HepG2 (cell line): ENCODE results near the gene CAMSAP2. TPM values are rescaled to one million over a fixed set of nuclear protein-coding genes. Genes with fewer than 3 reads are reported as not detected.

Experiments
- ATAC-seq: fragments of 200-7000 bp; cut with Tn5 transposase; 3 replicates; pipeline ENCODE4 v1.9.1; 2020; ENCODE audit warnings: mild to moderate bottlenecking, moderate library complexity
- BruUV-seq: library from RNA; stranded (reverse); fragments of 400-500 nt; replicated peaks from 2 replicates; lab custom pipeline; 2021; lab: Mats Ljungman, UMichigan
- CTCF ChIA-PET: fragments of 300-600 bp; formaldehyde crosslinking; extraction: SDS; loops from one replicate; lab custom pipeline; 2021; ENCODE audit warnings: low total read pairs, inconsistent platforms, low intra/inter-chr PET ratio; lab: Yijun Ruan, JAX
- POLR2A ChIA-PET: fragments of 350-600 bp; sonication (Branson Sonifier 250); formaldehyde crosslinking; loops from one replicate; lab custom pipeline; 2020; ENCODE audit warnings: antibody characterized with exemption, inconsistent platforms; lab: Yijun Ruan, JAX
- DNase-seq: peaks from one replicate; pipeline ENCODE4 v3.0.0-alpha.2; 2015; ENCODE audit warnings: low spot score
- FAIRE-seq: peaks from 3 replicates; lab custom pipeline; 2011; peaks lifted over from hg19 to GRCh38; lab: Jason Lieb, UNC
- H2AFZ ChIP-seq: one replicate; pipeline ENCODE4 v1.6.1; 2011; ENCODE audit warnings: low read length, inconsistent platforms
- H3K27ac ChIP-seq: fragments of 300-600 bp; 3 replicates; pipeline ENCODE4 v1.8.0; 2011; ENCODE audit warnings: mixed run types, mild to moderate bottlenecking, mixed read lengths, low read length, inconsistent platforms; ENCODE audit not compliant: insufficient read depth; ENCODE audit errors: extremely low read length
- H3K27me3 ChIP-seq, 2 experiments: fragments of 200-600 bp in 1 of 2; 2 replicates in 1 of 2; 3 replicates in 1 of 2; pipeline versions ENCODE4 v1.6.0 to v1.8.0; 2011; ENCODE audit warnings: low read length in 2 of 2, mild to moderate bottlenecking in 2 of 2, moderate library complexity in 2 of 2, inconsistent platforms in 1 of 2; ENCODE audit not compliant: insufficient read depth in 2 of 2, control insufficient read depth in 1 of 2
- H3K36me3 ChIP-seq, 2 experiments: fragments of 200-600 bp in 1 of 2; replicated peaks in 1 of 2; 2 replicates in 1 of 2; 3 replicates in 1 of 2; pipeline versions ENCODE4 v1.5.1 to v1.8.0; 2011; ENCODE audit warnings: low read length in 2 of 2, inconsistent platforms in 1 of 2; ENCODE audit not compliant: insufficient read depth in 2 of 2, control insufficient read depth in 1 of 2
- H3K4me1 ChIP-seq: 2 replicates; pipeline ENCODE4 v1.5.1; 2012; ENCODE audit warnings: low read length, inconsistent platforms; ENCODE audit not compliant: insufficient read depth
- H3K4me2 ChIP-seq: 2 replicates; pipeline ENCODE4 v1.6.0; 2011; ENCODE audit warnings: low read depth, low read length, inconsistent platforms
- H3K4me3 ChIP-seq, 3 experiments: fragments of 200-600 bp in 1 of 3; sonication (generic), shearing (Covaris generic) in 1 of 3; replicated peaks in 1 of 3; 2 replicates each; pipeline ENCODE4 v1.5.1; 2011 to 2016; ENCODE audit warnings: low read length in 3 of 3, inconsistent platforms in 2 of 3, low read depth in 2 of 3, mild to moderate bottlenecking in 2 of 3, control low read depth in 1 of 3, mixed read lengths in 1 of 3; ENCODE audit not compliant: insufficient read depth in 1 of 3
- H3K79me2 ChIP-seq: one replicate; pipeline ENCODE4 v1.6.1; 2011; ENCODE audit warnings: low read length, inconsistent platforms; ENCODE audit not compliant: insufficient read depth
- H3K9ac ChIP-seq: 2 replicates; pipeline ENCODE4 v1.6.0; 2011; ENCODE audit warnings: mild to moderate bottlenecking, low read depth, low read length, inconsistent platforms; ENCODE audit not compliant: insufficient read depth
- H3K9me3 ChIP-seq: 2 replicates; pipeline ENCODE4 v1.5.1; 2012; ENCODE audit warnings: mild to moderate bottlenecking, low read length
- H4K20me1 ChIP-seq: 2 replicates; pipeline ENCODE4 v1.6.0; 2011; ENCODE audit warnings: inconsistent platforms, mild to moderate bottlenecking, low read length, moderate library complexity; ENCODE audit not compliant: insufficient read depth
- IRF1 ChIP-seq: sonication (generic); formaldehyde crosslinking; IDR thresholded peaks from 2 replicates; pipeline ENCODE4 v1.4.0; 2020; ENCODE audit warnings: low read depth, mild to moderate bottlenecking, missing genetic modification reagents
- KIAA2018 ChIP-seq: sonication (generic); formaldehyde crosslinking; IDR thresholded peaks from 2 replicates; pipeline ENCODE4 v1.5.0; 2020; ENCODE audit warnings: mild to moderate bottlenecking, missing genetic modification reagents, borderline replicate concordance
- LRRFIP1 ChIP-seq: sonication (generic); formaldehyde crosslinking; conservative IDR thresholded peaks from 2 replicates; pipeline ENCODE4 v1.4.0; 2020; ENCODE audit warnings: missing genetic modification reagents
- MTA1 ChIP-seq: sonication (generic); formaldehyde crosslinking; IDR thresholded peaks from 2 replicates; pipeline ENCODE4 v1.4.0; 2020; ENCODE audit warnings: missing genetic modification reagents, mild to moderate bottlenecking, borderline replicate concordance
- PPARG ChIP-seq: conservative IDR thresholded peaks from 2 replicates; pipeline ENCODE4 v1.6.1; 2016; ENCODE audit warnings: missing biosample characterization, missing genetic modification reagents
- RORA ChIP-seq: sonication (generic); formaldehyde crosslinking; IDR thresholded peaks from 2 replicates; pipeline ENCODE4 v1.5.0; 2020; ENCODE audit warnings: mild to moderate bottlenecking, missing genetic modification reagents, moderate library complexity
- SMAD1 ChIP-seq: sonication (generic); formaldehyde crosslinking; IDR thresholded peaks from 2 replicates; pipeline ENCODE4 v1.4.0; 2020; ENCODE audit warnings: missing genetic modification reagents, low read depth, mild to moderate bottlenecking, borderline replicate concordance
- ZFP36L1 ChIP-seq: sonication (generic); formaldehyde crosslinking; IDR thresholded peaks from 2 replicates; pipeline ENCODE4 v1.8.0; 2022; ENCODE audit warnings: mild to moderate bottlenecking, missing genetic modification reagents, moderate library complexity
- ZNF12 ChIP-seq: sonication (generic); formaldehyde crosslinking; IDR thresholded peaks from 2 replicates; pipeline ENCODE4 v1.5.0; 2020; ENCODE audit warnings: missing genetic modification reagents
- ZNF747 ChIP-seq: sonication (generic); formaldehyde crosslinking; IDR thresholded peaks from 2 replicates; pipeline ENCODE4 v1.8.1; 2023; ENCODE audit warnings: missing genetic modification reagents, mild to moderate bottlenecking, borderline replicate concordance
- in situ Hi-C: cut with HindIII; loops from 2 replicates; pipeline ENCODE4 v1.10.0; 2017; ENCODE audit warnings: low pct_unique_long_range_greater_than_20kb; ENCODE audit not compliant: extremely low pct_ligation_motif_present
- intact Hi-C: fragments of 100-400 bp; cut with micrococcal nuclease; formaldehyde crosslinking; loops from one replicate; pipeline ENCODE4 v1.10.0; 2022; ENCODE audit not compliant: unreplicated experiment
- polyA plus RNA-seq, 8 experiments: library from polyadenylated mRNA; depleted of rRNA in 3 of 8; stranded (reverse) in 7 of 8; unstranded in 1 of 8; fragments of >200 nt; fragmentation: Illumina TruSeq in 4 of 8; extraction: Trizol in 4 of 8; gene quantifications; 2 replicates each; pipeline versions ENCODE4 v1.2.1 to v1.2.3, GENCODE V29; 2011 to 2016; ENCODE audit warnings: low read depth in 4 of 8, missing spikeins in 1 of 8, mixed read lengths in 1 of 8; ENCODE audit not compliant: insufficient read depth in 1 of 8
- total RNA-seq, 5 experiments: library from RNA; depleted of rRNA; stranded (reverse); fragments of >200 nt; fragmentation: Illumina TruSeq; extraction: Trizol; gene quantifications; 2 replicates each; pipeline ENCODE4 v1.2.3, GENCODE V29; 2016; ENCODE audit warnings: low read depth in 1 of 5
- TF ChIP-seq, protein P1 (sequence below): sonication (generic); formaldehyde crosslinking; conservative IDR thresholded peaks from 2 replicates; pipeline ENCODE4 v1.8.0; 2022; ENCODE audit warnings: missing genetic modification reagents

Gene CAMSAP2
- total and polyA plus RNA-seq, 2 of the 13 experiments (the other 11 are each of a cell fraction or from before 2014, with no cell fraction given) = 3.4 to 8.2 TPM

DNA sequence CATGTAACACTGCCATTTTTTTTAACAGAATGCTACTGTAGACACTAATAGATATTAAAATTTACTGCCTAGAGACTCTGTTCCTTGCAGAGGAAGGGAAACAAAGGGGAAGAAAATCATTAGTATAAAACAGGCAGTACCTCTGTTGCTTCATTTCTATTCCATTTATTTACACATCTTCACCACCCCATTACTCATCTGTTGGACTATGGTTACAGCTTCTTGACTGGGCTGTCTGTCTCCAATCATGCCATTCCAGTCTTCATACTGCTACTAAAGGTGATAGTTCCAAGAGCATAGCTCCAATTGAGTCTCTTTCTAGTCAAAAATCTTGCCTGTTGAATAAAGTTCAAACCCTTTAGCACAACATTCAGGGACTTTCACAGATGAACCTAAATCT lies 111.9 kb downstream of the CAMSAP2 start:
- Histone ChIP-seq H3K79me2 (no peaks in the 10 kb centered on the region), H3K36me3 (peaks cover 2 to 31% of the 10 kb centered on the region in 2 experiments; a peak in 4 of 5 replicates), H4K20me1 (no peaks in the 10 kb centered on the region), H3K4me2 (no peak overlapping the region), H3K9me3 (no peaks in the 10 kb centered on the region), H3K27me3 (no peaks in the 10 kb centered on the region; a peak in 1 of 5 replicates), H3K4me3 (no peak overlapping the region), H2AFZ (no peak overlapping the region), H3K27ac (no peak overlapping the region), H3K9ac (no peak overlapping the region), H3K4me1 (no peaks in the 10 kb centered on the region; the same call in 1 of the 2 replicates)
- TF ChIP-seq MTA1 (no peak), KIAA2018 (CRISPR knock-in tag) (no peak), PPARG (CRISPR knock-in tag) (no peak), ZNF747 (CRISPR knock-in tag) (no peak), IRF1 (CRISPR knock-in tag) (no peak), SMAD1 (CRISPR knock-in tag) (no peak), LRRFIP1 (no peak), RORA (no peak), ZNF12 (no peak), ZFP36L1 (CRISPR knock-in tag) (no peak)
- TF ChIP-seq, protein P1, sequence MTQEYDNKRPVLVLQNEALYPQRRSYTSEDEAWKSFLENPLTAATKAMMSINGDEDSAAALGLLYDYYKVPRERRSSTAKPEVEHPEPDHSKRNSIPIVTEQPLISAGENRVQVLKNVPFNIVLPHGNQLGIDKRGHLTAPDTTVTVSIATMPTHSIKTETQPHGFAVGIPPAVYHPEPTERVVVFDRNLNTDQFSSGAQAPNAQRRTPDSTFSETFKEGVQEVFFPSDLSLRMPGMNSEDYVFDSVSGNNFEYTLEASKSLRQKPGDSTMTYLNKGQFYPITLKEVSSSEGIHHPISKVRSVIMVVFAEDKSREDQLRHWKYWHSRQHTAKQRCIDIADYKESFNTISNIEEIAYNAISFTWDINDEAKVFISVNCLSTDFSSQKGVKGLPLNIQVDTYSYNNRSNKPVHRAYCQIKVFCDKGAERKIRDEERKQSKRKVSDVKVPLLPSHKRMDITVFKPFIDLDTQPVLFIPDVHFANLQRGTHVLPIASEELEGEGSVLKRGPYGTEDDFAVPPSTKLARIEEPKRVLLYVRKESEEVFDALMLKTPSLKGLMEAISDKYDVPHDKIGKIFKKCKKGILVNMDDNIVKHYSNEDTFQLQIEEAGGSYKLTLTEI = no peak
- no TSS peak for BruUV-seq
- ATAC-seq = no peak
- ChIA-PET CTCF (no interaction called here), POLR2A (no interaction called here)
- intact Hi-C loops = no loop called here
- no peak for FAIRE-seq
- DNase-seq = no peak
- in situ Hi-C loops = no loop called here
